ENCODE results near the gene SETX. TPM values are rescaled to one million over a fixed set of nuclear protein-coding genes. Genes with fewer than 3 reads are reported as not detected.

Gene SETX
- total and polyA plus RNA-seq, 10 of the 15 experiments (the other 5 are each of a cell fraction or from before 2014, with no cell fraction given) = 15.8 to 75.7 (median 37.0) TPM

DNA sequence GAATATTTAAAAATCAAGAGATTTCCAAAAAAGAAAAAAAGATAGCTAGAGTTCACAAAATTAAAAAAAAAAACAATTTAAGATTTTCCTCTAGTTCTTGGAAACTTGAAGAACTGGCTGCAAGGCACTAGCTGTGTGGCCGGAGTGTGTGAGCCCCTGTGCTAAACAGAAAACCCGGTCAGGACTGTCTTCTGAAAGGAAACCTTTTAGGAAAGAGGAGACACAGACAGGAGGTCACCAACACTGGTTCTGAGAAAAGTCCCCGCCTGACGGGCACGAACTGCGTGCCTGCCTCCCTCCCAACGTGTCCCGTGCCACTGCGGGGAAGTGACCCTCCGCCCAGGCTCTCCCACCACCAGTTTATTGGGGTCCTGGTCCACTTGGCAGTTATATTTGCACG, 36.7 kb upstream of the SETX start (continued):
- TF ChIP-seq, protein P1, sequence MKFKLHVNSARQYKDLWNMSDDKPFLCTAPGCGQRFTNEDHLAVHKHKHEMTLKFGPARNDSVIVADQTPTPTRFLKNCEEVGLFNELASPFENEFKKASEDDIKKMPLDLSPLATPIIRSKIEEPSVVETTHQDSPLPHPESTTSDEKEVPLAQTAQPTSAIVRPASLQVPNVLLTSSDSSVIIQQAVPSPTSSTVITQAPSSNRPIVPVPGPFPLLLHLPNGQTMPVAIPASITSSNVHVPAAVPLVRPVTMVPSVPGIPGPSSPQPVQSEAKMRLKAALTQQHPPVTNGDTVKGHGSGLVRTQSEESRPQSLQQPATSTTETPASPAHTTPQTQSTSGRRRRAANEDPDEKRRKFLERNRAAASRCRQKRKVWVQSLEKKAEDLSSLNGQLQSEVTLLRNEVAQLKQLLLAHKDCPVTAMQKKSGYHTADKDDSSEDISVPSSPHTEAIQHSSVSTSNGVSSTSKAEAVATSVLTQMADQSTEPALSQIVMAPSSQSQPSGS (IDR thresholded peaks at IDR 0.05; ENCODE audit: low read length) = no peak
- TF ChIP-seq ZSCAN29 (IDR thresholded peaks at IDR 0.05) = no peak

DNA sequence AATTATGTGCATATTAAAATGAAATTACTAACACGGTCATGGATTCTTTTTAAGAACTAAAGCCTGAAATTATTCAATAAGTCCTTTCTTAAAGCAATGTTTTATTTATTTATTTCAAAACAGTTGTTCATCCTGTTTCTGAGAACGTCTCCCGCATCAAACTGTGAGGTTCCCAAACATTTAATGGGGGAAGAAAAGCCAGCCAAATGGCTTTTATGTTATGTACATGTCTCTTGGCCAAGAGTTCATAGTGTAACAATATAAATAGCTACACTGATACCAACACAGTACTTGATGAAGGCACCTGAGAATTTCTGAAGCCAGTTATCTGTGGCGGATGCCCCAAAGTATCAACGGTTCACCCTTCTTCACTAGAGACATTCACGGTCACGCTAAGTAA, 36.2 kb upstream of the SETX start:
- peaks cover 21 to 28% of the 10 kb centered on the region in 2 experiments for H3K36me3 ChIP-seq (ENCODE audit: control insufficient read depth in 2 of 2, insufficient read depth in 2 of 2, low read length in 1 of 2)
- no peaks in the 10 kb centered on the region for H3K9me3 ChIP-seq (replicated peaks; ENCODE audit: control insufficient read depth, insufficient read depth, low read length)
- H4K20me1 ChIP-seq (ENCODE audit: control insufficient read depth, insufficient read depth) = no peaks in the 10 kb centered on the region
- no TSS peak for BruUV-seq (replicated peaks)
- no peak for FAIRE-seq
- no peak for DNase-seq (ENCODE audit: low read depth, low spot score)
- intact Hi-C loops (cut with micrococcal nuclease; ENCODE audit: unreplicated experiment) (no loop called here), in situ Hi-C loops (cut with MboI) (no loop called here)
- H3K27me3 ChIP-seq (replicated peaks in 1 of 2; ENCODE audit: control insufficient read depth in 2 of 2, insufficient read depth in 2 of 2, low read length in 1 of 2) = no peaks in the 10 kb centered on the region
- no peak overlapping the region for H3K4me3 ChIP-seq
- H3K9ac ChIP-seq (ENCODE audit: control insufficient read depth, insufficient read depth, low read length) = no peak overlapping the region
- WGBS (ENCODE audit: insufficient coverage, insufficient replicate concordance, low lambda C conversion rate, missing lambda C conversion rate) = 82% methylated on average over 7 of the region's 7 CpGs
- no peak overlapping the region for H2AFZ ChIP-seq (ENCODE audit: control insufficient read depth, low read depth, low read length)
- ChIA-PET SMC1A (ENCODE audit: uncharacterized antibody, unreplicated experiment) (no interaction called here), CTCF (interaction anchor here (0.6 to 1.4 kb wide), 4 partner anchors 9 to 939 kb away, joined by 3 to 4 read pairs (median 3); no protein-coding TSS in a partner anchor), POLR2A (no interaction called here), RAD21 (ENCODE audit: unreplicated experiment) (no interaction called here)
- ATAC-seq = no peak
- no peaks in the 10 kb centered on the region for H3K4me1 ChIP-seq (ENCODE audit: control insufficient read depth, insufficient read depth, low read length)
- H3K79me2 ChIP-seq (ENCODE audit: control insufficient read depth, insufficient read depth, low read length) = no peaks in the 10 kb centered on the region
- no peak overlapping the region for H3K4me2 ChIP-seq (ENCODE audit: control insufficient read depth, insufficient read depth)
- H3K27ac ChIP-seq (ENCODE audit: control insufficient read depth, insufficient read depth) = no peak overlapping the region
- TF ChIP-seq MXI1 (IDR thresholded peaks at IDR 0.05; ENCODE audit: low read depth, low read length) = no peak
- TF ChIP-seq RUNX3 (IDR thresholded peaks at IDR 0.05; ENCODE audit: low read length) = no peak
- TF ChIP-seq CBX5 (IDR thresholded peaks at IDR 0.05; ENCODE audit: low read depth) = no peak
- no peak for TF ChIP-seq MEF2B (IDR thresholded peaks at IDR 0.05; ENCODE audit: partially characterized antibody, poor library complexity, severe bottlenecking)
- TF ChIP-seq YBX1 (IDR thresholded peaks at IDR 0.05) = no peak
- TF ChIP-seq, protein P2, sequence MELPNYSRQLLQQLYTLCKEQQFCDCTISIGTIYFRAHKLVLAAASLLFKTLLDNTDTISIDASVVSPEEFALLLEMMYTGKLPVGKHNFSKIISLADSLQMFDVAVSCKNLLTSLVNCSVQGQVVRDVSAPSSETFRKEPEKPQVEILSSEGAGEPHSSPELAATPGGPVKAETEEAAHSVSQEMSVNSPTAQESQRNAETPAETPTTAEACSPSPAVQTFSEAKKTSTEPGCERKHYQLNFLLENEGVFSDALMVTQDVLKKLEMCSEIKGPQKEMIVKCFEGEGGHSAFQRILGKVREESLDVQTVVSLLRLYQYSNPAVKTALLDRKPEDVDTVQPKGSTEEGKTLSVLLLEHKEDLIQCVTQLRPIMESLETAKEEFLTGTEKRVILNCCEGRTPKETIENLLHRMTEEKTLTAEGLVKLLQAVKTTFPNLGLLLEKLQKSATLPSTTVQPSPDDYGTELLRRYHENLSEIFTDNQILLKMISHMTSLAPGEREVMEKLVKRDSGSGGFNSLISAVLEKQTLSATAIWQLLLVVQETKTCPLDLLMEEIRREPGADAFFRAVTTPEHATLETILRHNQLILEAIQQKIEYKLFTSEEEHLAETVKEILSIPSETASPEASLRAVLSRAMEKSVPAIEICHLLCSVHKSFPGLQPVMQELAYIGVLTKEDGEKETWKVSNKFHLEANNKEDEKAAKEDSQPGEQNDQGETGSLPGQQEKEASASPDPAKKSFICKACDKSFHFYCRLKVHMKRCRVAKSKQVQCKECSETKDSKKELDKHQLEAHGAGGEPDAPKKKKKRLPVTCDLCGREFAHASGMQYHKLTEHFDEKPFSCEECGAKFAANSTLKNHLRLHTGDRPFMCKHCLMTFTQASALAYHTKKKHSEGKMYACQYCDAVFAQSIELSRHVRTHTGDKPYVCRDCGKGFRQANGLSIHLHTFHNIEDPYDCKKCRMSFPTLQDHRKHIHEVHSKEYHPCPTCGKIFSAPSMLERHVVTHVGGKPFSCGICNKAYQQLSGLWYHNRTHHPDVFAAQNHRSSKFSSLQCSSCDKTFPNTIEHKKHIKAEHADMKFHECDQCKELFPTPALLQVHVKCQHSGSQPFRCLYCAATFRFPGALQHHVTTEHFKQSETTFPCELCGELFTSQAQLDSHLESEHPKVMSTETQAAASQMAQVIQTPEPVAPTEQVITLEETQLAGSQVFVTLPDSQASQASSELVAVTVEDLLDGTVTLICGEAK (IDR thresholded peaks at IDR 0.05; ENCODE audit: borderline replicate concordance) = no peak
- TF ChIP-seq, protein P3, sequence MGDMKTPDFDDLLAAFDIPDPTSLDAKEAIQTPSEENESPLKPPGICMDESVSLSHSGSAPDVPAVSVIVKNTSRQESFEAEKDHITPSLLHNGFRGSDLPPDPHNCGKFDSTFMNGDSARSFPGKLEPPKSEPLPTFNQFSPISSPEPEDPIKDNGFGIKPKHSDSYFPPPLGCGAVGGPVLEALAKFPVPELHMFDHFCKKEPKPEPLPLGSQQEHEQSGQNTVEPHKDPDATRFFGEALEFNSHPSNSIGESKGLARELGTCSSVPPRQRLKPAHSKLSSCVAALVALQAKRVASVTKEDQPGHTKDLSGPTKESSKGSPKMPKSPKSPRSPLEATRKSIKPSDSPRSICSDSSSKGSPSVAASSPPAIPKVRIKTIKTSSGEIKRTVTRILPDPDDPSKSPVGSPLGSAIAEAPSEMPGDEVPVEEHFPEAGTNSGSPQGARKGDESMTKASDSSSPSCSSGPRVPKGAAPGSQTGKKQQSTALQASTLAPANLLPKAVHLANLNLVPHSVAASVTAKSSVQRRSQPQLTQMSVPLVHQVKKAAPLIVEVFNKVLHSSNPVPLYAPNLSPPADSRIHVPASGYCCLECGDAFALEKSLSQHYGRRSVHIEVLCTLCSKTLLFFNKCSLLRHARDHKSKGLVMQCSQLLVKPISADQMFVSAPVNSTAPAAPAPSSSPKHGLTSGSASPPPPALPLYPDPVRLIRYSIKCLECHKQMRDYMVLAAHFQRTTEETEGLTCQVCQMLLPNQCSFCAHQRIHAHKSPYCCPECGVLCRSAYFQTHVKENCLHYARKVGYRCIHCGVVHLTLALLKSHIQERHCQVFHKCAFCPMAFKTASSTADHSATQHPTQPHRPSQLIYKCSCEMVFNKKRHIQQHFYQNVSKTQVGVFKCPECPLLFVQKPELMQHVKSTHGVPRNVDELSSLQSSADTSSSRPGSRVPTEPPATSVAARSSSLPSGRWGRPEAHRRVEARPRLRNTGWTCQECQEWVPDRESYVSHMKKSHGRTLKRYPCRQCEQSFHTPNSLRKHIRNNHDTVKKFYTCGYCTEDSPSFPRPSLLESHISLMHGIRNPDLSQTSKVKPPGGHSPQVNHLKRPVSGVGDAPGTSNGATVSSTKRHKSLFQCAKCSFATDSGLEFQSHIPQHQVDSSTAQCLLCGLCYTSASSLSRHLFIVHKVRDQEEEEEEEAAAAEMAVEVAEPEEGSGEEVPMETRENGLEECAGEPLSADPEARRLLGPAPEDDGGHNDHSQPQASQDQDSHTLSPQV (IDR thresholded peaks at IDR 0.05) = no peak
- no peak for TF ChIP-seq HDAC2 (IDR thresholded peaks at IDR 0.05)
- no peak for TF ChIP-seq CEBPB (IDR thresholded peaks at IDR 0.05; ENCODE audit: borderline replicate concordance in 1 of 2, low read depth in 2 of 2, low read length in 2 of 2)
- TF ChIP-seq ZNF207 (IDR thresholded peaks at IDR 0.05; ENCODE audit: borderline replicate concordance) = no peak

Measured in GM12878 (cell line).